GM10248 (cell line): ENCODE results near the gene ZNF84.

Experiments used
- CTCF ChIA-PET: fragments of 300-600 bp; sonication (Branson Sonifier 250); formaldehyde crosslinking; extraction: SDS; loops from one replicate; lab custom pipeline; 2021; ENCODE audit warnings: antibody characterized with exemption; lab: Yijun Ruan, JAX
- POLR2A ChIA-PET: fragments of 350-650 bp; sonication (Branson Sonifier 250); formaldehyde crosslinking; extraction: SDS; loops from one replicate; lab custom pipeline; 2020; ENCODE audit warnings: antibody characterized with exemption; lab: Yijun Ruan, JAX
- DNase-seq: peaks from one replicate; pipeline ENCODE4 v3.0.0; 2012; ENCODE audit errors: extremely low spot score
- CTCF ChIP-seq: IDR thresholded peaks from 2 replicates; pipeline ENCODE4 v1.5.1; 2012; ENCODE audit warnings: mild to moderate bottlenecking, low read depth; ENCODE audit errors: extremely low read depth, missing control alignments, control extremely low read depth

Gene ZNF84

GRCh38 chr12:133046698-133047097, 9.4 kb downstream of the ZNF84 start:
- POLR2A ChIA-PET: interaction anchor here (0.6 kb wide), 1 partner anchor 8 kb away, joined by 3 read pairs; no protein-coding TSS in a partner anchor
- no peak for TF ChIP-seq CTCF
- DNase-seq: no peak
- CTCF ChIA-PET: no interaction called here

- no peak for TF ChIP-seq CTCF
- POLR2A ChIA-PET: no interaction called here
- DNase-seq: no peak
- CTCF ChIA-PET: interaction anchor here (1.2 to 1.4 kb wide), 4 partner anchors 12 to 102 kb away, joined by 3 to 4 read pairs (median 3); no protein-coding TSS in a partner anchor
Measured at GRCh38 chr12:133057446-133057845, 20.1 kb downstream of the ZNF84 start.

GRCh38 chr12:133058203-133059113, 21.1 kb downstream of the ZNF84 start:
- POLR2A ChIA-PET: interaction anchor here (0.5 kb wide), 1 partner anchor 130 kb away, joined by 3 read pairs; no protein-coding TSS in a partner anchor
- CTCF ChIA-PET: interaction anchor here (1.2 to 1.4 kb wide), 3 partner anchors 11 to 16 kb away, joined by 3 to 4 read pairs (median 3); no protein-coding TSS in a partner anchor
- DNase-seq: no peak
- TF ChIP-seq CTCF: no peak

GRCh38 chr12:133061954-133062353, 24.6 kb downstream of the ZNF84 start:
- no peak for TF ChIP-seq CTCF
- DNase-seq: no peak
- POLR2A ChIA-PET: no interaction called here
- CTCF ChIA-PET: no interaction called here

- no peak for TF ChIP-seq CTCF
- ChIA-PET POLR2A (no interaction called here), CTCF (interaction anchor here (1.7 to 1.8 kb wide), 2 partner anchors 18 to 21 kb away, joined by 3 to 4 read pairs; no protein-coding TSS in a partner anchor)
- no peak for DNase-seq
Measured at GRCh38 chr12:133063556-133063955, 26.2 kb downstream of the ZNF84 start.

- TF ChIP-seq CTCF: no peak
- ChIA-PET CTCF (no interaction called here), POLR2A (no interaction called here)
- DNase-seq: no peak
Measured at GRCh38 chr12:133073836-133074235, 36.5 kb downstream of the ZNF84 start.
